IPS DF 19.7 (cell line): Measurements from ENCODE around the gene SLC1A3.
"Not testable (repeated sequence)": the region's sequence is repeated elsewhere in the genome, so short reads cannot be mapped to it uniquely, and the experiment has no call there.

Source experiments
- DNase-seq: peaks from one replicate; pipeline ENCODE4 v3.0.0-alpha.2; 2013; ENCODE audit warnings: low read depth, low spot score

The SLC1A3 gene

DNA sequence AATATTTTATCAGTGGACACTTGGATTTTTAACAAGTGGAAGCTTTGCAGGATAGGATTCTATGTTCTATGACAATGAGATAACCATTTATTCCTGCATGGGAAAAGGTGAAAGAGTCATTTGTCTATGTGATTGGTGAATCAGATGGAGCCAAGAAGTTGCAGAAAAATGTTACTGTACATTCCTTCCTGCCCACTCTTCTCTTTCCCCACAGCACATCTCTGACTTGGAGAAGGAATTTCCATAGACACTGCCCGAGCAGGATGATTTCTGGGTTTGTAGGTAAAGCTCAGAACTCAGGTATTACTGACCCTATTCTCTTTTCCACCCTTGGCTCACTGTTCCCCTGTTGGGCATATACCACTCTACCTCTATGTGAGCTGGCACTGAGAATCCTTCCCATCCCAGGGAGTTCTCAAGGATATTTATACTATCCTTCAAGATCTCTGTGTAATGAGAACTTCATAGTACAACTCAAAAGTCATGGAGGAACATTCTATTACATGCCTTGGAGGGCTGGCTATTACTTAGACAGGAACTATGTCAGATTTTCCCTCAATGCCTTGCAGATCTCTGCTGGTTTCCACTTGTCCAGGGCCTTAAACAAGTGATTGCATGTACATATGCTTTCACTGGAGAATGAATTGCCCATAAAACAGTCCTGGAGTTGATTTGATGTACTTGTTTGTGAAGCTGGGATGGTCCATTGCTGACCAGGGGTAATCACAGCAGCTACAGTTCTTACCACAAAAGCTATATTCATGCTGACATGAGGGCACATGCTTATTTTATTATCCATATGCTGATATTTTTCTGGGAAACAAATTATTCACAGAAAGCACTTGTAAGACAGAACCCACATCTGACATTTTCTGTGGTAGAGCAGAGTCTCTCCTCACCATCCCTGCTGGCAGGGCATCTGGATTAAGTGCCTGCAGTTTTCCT lies 24.1 kb downstream of the SLC1A3 start:
- no peak for DNase-seq

GRCh38 chr5:36631154-36631553 lies 24.7 kb downstream of the SLC1A3 start:
- DNase-seq = no peak

GRCh38 chr5:36631620-36632362 lies 25.4 kb downstream of the SLC1A3 start:
- no peak for DNase-seq

DNA sequence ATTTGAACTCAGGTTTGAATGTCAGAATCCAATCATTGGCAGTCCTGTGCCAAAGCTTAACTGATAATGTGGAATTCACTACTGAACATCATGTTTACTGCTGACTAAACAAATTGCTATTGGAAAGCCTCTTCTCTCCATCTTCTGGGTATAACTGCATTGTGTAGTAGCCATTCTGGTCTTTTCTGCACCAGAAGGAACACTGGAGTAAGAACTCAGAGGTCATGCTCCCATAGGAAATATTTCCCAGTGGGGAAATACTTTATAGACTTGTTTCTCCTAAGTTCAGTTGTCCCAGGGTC lies 25.9 kb downstream of the SLC1A3 start:
- DNase-seq = no peak

GRCh38 chr5:36635721-36636390 lies 29.4 kb downstream of the SLC1A3 start:
- DNase-seq = no peak

DNA sequence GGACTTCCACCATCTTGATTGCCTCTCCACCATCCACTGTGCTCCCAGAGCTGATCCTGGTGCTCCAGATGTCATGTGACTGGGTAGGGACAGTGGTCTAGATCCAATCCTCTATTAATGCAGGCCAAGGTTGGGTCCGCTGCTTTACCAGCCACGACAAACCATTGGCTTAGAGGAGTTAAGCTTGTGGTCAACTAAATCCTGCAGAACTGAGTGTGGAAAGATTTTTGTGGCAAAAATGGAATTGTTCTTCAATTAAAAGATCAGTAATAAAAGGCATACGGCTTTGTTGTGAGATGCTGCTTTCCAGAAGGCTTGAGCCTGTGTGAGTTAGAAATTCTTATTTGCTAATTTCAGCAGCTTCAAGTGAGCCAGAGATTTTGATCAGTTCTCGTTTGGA lies 30.7 kb downstream of the SLC1A3 start:
- DNase-seq = no peak

DNA sequence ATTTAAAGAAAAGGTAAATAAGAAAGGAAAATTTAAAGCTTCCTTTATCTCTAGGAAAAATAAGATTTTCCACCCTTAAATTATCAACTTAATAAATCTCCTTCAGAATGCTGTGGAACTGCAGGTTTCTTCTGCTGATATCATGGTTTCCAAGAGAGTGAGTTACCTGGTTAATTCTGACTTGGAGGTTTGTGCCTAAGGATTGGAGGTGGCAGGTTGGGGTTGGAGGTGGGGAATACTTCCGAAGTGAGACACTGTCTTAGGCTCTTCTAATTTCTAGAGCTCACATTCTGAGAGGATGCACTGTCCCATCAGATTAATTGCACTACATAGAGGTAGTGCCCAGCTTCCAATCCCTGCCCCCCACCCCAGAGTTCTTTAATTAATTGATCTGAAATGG lies 31.1 kb downstream of the SLC1A3 start:
- DNase-seq = no peak

DNA sequence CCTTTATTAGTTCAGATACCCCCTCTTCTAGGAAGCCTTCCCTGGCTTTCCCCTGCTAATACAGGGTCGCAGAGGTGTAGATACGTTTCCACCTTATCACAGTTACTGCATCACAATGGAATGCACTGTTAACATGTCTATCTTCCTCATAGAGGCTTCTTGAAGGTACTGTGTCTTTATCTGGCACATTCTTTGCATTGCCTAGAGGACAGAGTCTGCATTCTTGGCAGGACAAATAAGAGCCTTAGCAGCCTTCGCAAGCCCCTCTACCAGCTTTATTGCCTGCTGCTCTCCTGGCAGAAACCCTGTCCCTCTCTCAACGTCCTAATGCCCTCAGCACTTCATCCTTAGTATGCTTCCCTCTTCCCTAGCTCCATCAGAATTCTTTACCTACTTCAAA lies 31.6 kb downstream of the SLC1A3 start:
- no peak for DNase-seq

- DNase-seq = no peak
These were observed 34.5 kb downstream of the SLC1A3 start for GRCh38 chr5:36640949-36641348.

DNA sequence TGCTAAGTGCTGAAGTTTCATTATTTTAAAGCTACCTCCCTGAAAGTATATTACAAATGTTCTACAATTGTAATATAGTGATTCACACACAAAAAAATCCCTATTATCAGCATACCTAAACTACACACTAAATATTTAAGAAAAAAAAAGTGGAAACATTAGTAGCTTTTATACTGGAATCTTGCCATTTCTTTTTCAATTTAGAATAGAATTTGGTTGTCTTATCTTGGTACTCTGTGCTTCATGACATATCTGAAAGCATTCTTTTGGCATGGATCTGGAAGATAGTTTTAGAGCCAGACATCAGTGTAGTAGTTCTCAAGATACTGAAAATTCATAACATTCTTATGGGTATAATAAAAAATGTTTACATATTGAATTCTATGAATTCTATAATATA lies 35.0 kb downstream of the SLC1A3 start:
- no peak for DNase-seq

DNA sequence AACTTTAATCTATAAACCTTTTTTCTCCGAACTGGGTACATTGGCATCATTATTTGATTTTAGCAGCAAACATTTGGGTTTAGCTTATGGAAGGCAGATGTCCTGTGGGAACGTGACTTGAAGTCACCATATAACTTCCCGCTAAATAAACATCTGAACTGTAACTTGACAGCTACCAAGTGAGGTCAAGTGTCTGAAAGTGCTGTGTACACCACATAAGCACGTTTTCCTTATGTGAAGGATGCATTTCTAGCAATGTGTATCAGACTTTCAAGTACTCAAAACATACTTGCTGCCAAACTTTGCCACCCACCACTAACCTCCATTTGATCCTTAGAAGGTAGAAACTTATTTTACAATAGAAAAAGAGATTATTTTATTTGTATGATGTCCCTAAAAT lies 35.7 kb downstream of the SLC1A3 start:
- DNase-seq = no peak

DNA sequence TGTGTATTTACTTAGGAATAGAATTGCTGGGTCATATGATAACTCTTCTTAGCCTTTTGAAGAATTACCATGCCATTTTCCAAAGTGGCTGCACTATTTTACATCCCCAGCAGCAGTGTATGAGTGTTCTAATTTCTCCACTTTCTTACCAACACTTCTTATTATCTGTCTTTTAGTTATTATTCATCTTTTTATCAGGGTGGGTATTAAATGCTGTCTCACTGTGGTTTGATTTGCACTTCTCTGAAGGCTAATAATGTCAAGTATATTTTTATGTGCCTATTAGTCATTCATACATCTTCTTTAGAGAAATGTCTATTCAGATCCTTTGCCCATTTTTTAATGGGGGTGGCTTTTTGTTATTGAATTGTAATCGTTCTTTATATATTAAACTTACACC lies 36.8 kb downstream of the SLC1A3 start:
- no peak for DNase-seq

- DNase-seq = not testable (repeated sequence)
These were observed 37.4 kb downstream of the SLC1A3 start for GRCh38 chr5:36643841-36644240.

DNA sequence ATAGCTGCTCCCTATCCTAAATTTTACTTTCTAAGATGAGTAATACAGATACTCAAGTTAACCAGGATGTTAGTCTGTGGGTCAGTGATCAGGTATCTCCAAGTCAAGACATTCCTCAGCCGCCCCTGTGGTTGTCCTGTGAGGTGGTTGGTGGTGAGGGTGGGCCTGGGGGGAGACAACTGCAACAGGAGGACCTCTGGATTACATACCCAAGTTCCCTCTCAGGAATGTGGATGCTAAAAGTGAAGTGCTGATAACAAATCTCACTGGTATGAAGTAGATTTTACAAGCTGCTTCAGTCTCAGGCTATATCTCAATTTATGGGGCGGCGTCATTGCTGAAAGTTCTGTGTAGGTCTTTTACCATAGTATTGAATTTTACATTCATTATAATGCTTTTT lies 38.3 kb downstream of the SLC1A3 start:
- DNase-seq = no peak

DNA sequence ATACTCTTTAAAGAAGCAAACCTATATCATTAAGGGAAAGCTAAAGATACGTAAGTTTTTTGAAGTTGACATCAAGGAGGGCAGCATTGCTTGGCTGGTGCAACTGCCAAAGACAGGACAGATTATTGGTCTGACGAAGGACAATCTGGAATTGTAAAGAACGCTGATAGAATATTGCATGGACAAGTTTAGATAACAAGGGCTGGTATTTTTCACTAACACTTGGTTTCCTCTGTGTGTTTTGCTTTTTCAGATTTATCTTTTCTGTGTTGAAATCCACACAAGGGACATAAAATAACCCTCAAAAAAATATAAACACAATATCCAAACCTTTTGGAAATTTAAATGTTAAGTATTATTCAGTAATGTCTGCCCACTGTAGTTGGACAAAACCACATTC lies 39.7 kb downstream of the SLC1A3 start:
- DNase-seq = no peak

DNA sequence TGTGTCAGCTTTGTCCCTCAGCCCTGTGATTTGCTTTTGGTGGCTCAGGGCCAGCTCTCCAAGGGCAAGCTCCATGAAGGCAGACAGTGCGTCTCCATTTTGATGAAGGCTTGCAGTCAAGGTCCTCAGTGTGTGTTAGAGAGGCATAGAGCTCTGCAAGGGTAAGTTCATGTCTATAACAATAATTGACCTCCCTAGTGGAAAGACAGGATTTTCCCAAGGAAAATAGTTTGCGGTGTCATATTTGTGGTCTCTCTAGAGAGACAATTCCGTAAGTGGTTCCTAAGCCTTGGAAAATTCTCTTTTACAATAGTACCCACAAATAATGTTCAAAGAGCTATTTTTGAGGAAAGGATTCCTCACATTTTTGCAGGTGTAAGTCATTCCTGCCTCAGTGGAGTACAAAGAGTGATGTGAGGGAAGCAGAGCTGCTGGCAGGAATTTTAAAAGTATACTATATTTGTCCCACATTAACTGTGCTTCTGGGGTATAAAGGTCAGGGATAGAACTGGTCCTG lies 40.2 kb downstream of the SLC1A3 start:
- no peak for DNase-seq

DNA sequence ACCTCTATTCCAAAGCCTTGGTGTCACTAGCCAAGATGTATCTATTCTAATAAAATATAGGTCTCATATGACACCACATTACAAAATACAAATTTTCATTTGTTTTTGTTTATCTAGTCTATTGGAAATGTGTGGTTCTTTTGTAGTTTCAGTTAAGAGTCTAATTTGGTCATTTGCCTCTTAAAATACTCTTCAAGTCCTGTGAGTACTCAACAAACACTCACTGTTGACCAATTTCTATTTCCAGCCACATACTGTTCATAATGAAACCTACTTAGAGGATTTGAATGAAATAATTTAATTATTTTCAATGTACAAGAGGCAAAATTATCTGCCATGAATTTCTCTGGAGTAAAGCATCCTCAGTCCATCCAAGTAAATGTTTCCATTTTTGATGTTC lies 40.6 kb downstream of the SLC1A3 start:
- DNase-seq = no peak

- no peak for DNase-seq
These were observed 42.0 kb downstream of the SLC1A3 start for GRCh38 chr5:36648426-36648825.

DNA sequence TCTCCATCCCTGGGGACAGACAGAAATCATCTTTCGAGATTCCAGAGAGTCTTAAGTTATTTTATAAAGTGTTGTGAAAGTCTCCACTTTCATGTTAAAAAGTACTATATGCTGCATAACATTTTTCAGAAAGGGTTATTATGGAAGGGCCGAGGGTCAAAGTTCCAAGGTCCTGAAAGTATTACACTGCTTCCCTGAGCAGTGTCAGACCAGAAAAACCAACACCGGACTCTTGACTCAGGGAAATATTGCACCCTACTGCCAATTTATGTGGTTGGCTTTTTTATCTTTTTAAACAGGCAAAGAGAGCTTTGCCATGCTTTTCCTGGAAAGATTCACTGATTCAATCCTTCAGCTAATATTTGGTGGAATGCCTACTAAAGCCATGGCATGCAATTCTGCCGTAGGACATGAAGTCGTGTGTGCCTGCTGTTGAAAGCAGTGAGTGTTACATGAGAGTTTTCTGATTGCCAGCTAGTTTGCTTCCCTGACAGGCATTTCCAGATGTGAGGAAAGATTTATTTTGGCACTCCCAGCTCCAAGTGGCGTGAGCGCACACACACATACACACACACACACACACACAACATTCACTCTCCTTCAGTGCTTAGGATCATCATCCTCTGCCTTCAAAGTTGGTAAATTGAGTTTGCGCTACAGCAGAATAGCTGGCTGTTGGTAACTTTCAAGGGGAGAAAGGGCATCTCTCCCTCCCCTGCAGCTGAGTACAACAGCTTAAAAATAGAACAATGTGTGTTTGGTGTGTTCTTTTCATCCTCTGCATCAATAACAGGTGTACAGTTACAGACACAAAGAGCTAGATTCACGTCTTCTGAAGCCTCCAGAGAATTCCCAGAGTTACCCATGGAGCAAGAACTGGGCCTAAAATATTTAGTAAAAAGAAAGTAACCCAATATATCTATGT lies 45.6 kb downstream of the SLC1A3 start:
- DNase-seq = no peak

DNA sequence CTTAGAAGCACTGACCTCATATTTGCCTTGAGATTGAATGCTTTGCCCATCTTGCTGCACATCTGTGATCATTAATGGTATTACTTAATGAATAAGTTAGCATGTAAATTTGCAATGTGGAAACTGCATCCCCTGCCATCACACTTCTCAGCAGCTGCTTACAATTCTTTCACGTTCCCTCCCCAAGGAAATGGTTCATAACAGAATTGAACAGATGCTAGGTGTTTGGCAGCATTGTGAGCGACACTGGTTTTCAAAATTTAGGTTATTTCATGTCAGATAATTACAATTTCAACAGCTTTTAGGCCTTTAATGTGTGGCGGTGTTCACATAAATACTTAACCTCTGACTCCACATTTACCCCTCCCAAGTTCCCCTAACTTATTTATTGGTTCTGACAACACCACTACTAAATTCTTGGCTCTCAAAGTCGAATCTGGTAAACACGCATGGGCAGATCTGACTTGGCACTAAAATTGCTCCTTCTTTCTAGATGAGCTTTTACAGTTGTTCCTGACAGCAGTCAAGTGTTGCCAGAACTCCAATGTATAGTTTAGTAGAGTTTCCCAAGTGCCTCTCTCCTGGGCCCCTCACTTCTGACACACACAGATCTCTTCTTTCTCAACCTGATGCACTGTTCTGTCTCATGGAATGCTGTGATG lies 46.8 kb downstream of the SLC1A3 start:
- DNase-seq = no peak

GRCh38 chr5:36654564-36654963 lies 48.2 kb downstream of the SLC1A3 start:
- DNase-seq = no peak
